HepG2 (cell line): Measurements from ENCODE around the gene PRR15L. TPM values are rescaled to one million over a fixed set of nuclear protein-coding genes. Genes with fewer than 3 reads are reported as not detected.

Experiments used
- BCL3 ChIP-seq: sonication (generic); formaldehyde crosslinking; IDR thresholded peaks from 2 replicates; pipeline ENCODE4 v1.5.1; 2020; ENCODE audit warnings: mild to moderate bottlenecking, missing genetic modification reagents, moderate library complexity
- BORCS8-MEF2B ChIP-seq: sonication (generic); formaldehyde crosslinking; IDR thresholded peaks from 2 replicates; pipeline ENCODE4 v1.8.0; 2022; ENCODE audit warnings: mild to moderate bottlenecking, missing genetic modification reagents
- CERS6 ChIP-seq: sonication (generic); formaldehyde crosslinking; IDR thresholded peaks from 2 replicates; pipeline ENCODE4 v1.5.0; 2020; ENCODE audit warnings: missing genetic modification reagents
- KLF13 ChIP-seq: sonication (generic); formaldehyde crosslinking; IDR thresholded peaks from 2 replicates; pipeline ENCODE4 v1.4.0; 2020; ENCODE audit warnings: mild to moderate bottlenecking, missing genetic modification reagents
- MEF2D ChIP-seq: sonication (generic); formaldehyde crosslinking; IDR thresholded peaks from 2 replicates; pipeline ENCODE4 v1.5.1; 2020; ENCODE audit warnings: mild to moderate bottlenecking, missing genetic modification reagents
- PBX3 ChIP-seq: sonication (generic); formaldehyde crosslinking; IDR thresholded peaks from 2 replicates; pipeline ENCODE4 v1.8.1; 2023; ENCODE audit warnings: missing genetic modification reagents, inconsistent platforms, borderline replicate concordance
- POGZ ChIP-seq: sonication (generic); formaldehyde crosslinking; IDR thresholded peaks from 2 replicates; pipeline ENCODE4 v1.4.0; 2020; ENCODE audit warnings: mild to moderate bottlenecking, missing genetic modification reagents
- POLR2A ChIP-seq, 2 experiments: IDR thresholded peaks; 2 replicates each; pipeline ENCODE4 v1.6.1; 2011; ENCODE audit warnings: low read depth in 2 of 2, low read length in 2 of 2, mild to moderate bottlenecking in 1 of 2, moderate library complexity in 1 of 2; ENCODE audit not compliant: insufficient read depth in 1 of 2
- SP1 ChIP-seq, 2 experiments: fragments of 450-650 bp in 1 of 2; sonication (generic) in 1 of 2; formaldehyde crosslinking in 1 of 2; IDR thresholded peaks; 2 replicates each; pipeline versions ENCODE4 v1.4.0 to v1.6.1; 2016 to 2020; ENCODE audit warnings: missing genetic modification reagents in 1 of 2
- ZBTB34 ChIP-seq: sonication (generic); formaldehyde crosslinking; IDR thresholded peaks from 2 replicates; pipeline ENCODE4 v1.8.0; 2022; ENCODE audit warnings: mild to moderate bottlenecking, missing genetic modification reagents
- ZBTB40 ChIP-seq, 2 experiments: fragments of 450-650 bp in 1 of 2; sonication (generic) in 1 of 2; formaldehyde crosslinking in 1 of 2; IDR thresholded peaks; 2 replicates each; pipeline versions ENCODE4 v1.6.1 to v1.8.0; 2016 to 2022; ENCODE audit warnings: antibody characterized with exemption in 1 of 2, mild to moderate bottlenecking in 1 of 2, missing genetic modification reagents in 1 of 2
- ZBTB7A ChIP-seq: sonication (generic); formaldehyde crosslinking; IDR thresholded peaks from 2 replicates; pipeline ENCODE4 v1.8.0; 2022; ENCODE audit warnings: mild to moderate bottlenecking, missing genetic modification reagents
- ZKSCAN5 ChIP-seq: sonication (generic); formaldehyde crosslinking; IDR thresholded peaks from 2 replicates; pipeline ENCODE4 v1.5.1; 2020; ENCODE audit warnings: mild to moderate bottlenecking, missing genetic modification reagents
- ZNF724P ChIP-seq: sonication (generic); formaldehyde crosslinking; IDR thresholded peaks from 2 replicates; pipeline ENCODE4 v1.8.0; 2022; ENCODE audit warnings: missing genetic modification reagents, borderline replicate concordance
- polyA plus RNA-seq, 8 experiments: library from polyadenylated mRNA; depleted of rRNA in 3 of 8; stranded (reverse) in 7 of 8; unstranded in 1 of 8; fragments of >200 nt; fragmentation: Illumina TruSeq in 4 of 8; extraction: Trizol in 4 of 8; gene quantifications; 2 replicates each; pipeline versions ENCODE4 v1.2.1 to v1.2.3, GENCODE V29; 2011 to 2016; ENCODE audit warnings: low read depth in 4 of 8, missing spikeins in 1 of 8, mixed read lengths in 1 of 8; ENCODE audit not compliant: insufficient read depth in 1 of 8
- total RNA-seq, 5 experiments: library from RNA; depleted of rRNA; stranded (reverse); fragments of >200 nt; fragmentation: Illumina TruSeq; extraction: Trizol; gene quantifications; 2 replicates each; pipeline ENCODE4 v1.2.3, GENCODE V29; 2016; ENCODE audit warnings: low read depth in 1 of 5

Gene PRR15L
- total and polyA plus RNA-seq, 2 of the 13 experiments (the other 11 are each of a cell fraction or from before 2014, with no cell fraction given) = 0.44 to 2.0 TPM

- TF ChIP-seq ZKSCAN5 (CRISPR knock-in tag) = peak; percentile 86
- TF ChIP-seq CERS6 = no peak
- no peak; the same call in 1 of the 2 replicates for TF ChIP-seq PBX3
- peak; percentile 98 for TF ChIP-seq ZBTB7A
- peak; percentile 93 for TF ChIP-seq ZBTB34 (CRISPR knock-in tag)
- no peak for TF ChIP-seq ZBTB40 (IDR thresholded peaks at IDR 0.05)
- TF ChIP-seq ZBTB40 (CRISPR knock-in tag; IDR thresholded peaks at IDR 0.05) = peak; percentile 63
- peak; percentile 96 for TF ChIP-seq KLF13 (CRISPR knock-in tag)
- TF ChIP-seq BORCS8-MEF2B (CRISPR knock-in tag) = peak; percentile 97
- no peak for TF ChIP-seq SP1 (IDR thresholded peaks at IDR 0.05)
- TF ChIP-seq SP1 (CRISPR knock-in tag; IDR thresholded peaks at IDR 0.05) = peak; percentile 96
- peak; percentile 91 for TF ChIP-seq POGZ (CRISPR knock-in tag)
- peak; percentile 99 for TF ChIP-seq ZNF724P
- peak; percentile 93 for TF ChIP-seq MEF2D (CRISPR knock-in tag)
- peak; percentile 92 to 95 for TF ChIP-seq POLR2A (IDR thresholded peaks at IDR 0.05; ENCODE audit: insufficient read depth in 1 of 2, low read depth in 2 of 2, low read length in 2 of 2)
- peak; percentile 96 for TF ChIP-seq BCL3 (CRISPR knock-in tag)
Observed at GRCh38 chr17:47970725-47971499, 13.2 kb upstream of the PRR15L start, which contains the start of gene CDK5RAP3 (continued).
